ENCODE results near the gene CABYR. TPM values are rescaled to one million over a fixed set of nuclear protein-coding genes. Genes with fewer than 3 reads are reported as not detected.
A peak's percentile ranks its signal among the peaks of the same experiment; 100 is the strongest.

Gene CABYR
- total and polyA plus RNA-seq, 7 experiments from 2014 or later = 0.65 to 1.4 (median 1.0) TPM; not detected in 1

- Mint-ChIP-seq H3K27me3 (no peaks in the 10 kb centered on the region), H3K36me3 (peaks cover 6 to 43% (median 20%) of the 10 kb centered on the region in 5 donors), H3K4me3 (no peak overlapping the region), H3K9me3 (no peaks in the 10 kb centered on the region), H3K4me1 (peaks cover 0 to 19% (median 7%) of the 10 kb centered on the region in 7 donors), H3K27ac (peak overlapping the region in 1 of 9 donors; percentile 69)
- no peak for DNase-seq
- POLR2A ChIA-PET = interaction anchor here (0.6 to 1.3 kb wide), 2 partner anchors 153 to 154 kb away, joined by 3 to 4 read pairs; no protein-coding TSS in a partner anchor
- intact Hi-C loops (cut with micrococcal nuclease) = no loop called here
- H3K27ac ChIP-seq (ENCODE audit: low read depth, low read length) = no peak overlapping the region
- peaks cover 23 to 72% (median 25%) of the 10 kb centered on the region in 3 experiments for H3K36me3 ChIP-seq (ENCODE audit: control insufficient read depth in 2 of 3, insufficient read depth in 3 of 3, low read length in 3 of 3)
- H3K27me3 ChIP-seq (ENCODE audit: control insufficient read depth in 2 of 2, insufficient read depth in 2 of 2, low read length in 2 of 2) = no peaks in the 10 kb centered on the region
- ATAC-seq = no peak
- H3K4me1 ChIP-seq (ENCODE audit: control insufficient read depth in 2 of 2, insufficient read depth in 2 of 2, low read length in 2 of 2) = peaks cover 0 to 6% of the 10 kb centered on the region in 2 donors
- H3K9me3 ChIP-seq (ENCODE audit: control insufficient read depth in 2 of 3, low read length in 3 of 3) = no peaks in the 10 kb centered on the region
- CTCF ChIA-PET = no interaction called here
- no peak overlapping the region for H3K4me3 ChIP-seq (ENCODE audit: low read length)
Measured at GRCh38 chr18:24121625-24122024, 17.2 kb upstream of the CABYR start.

- Mint-ChIP-seq H3K36me3 (peaks cover 15 to 49% (median 35%) of the 10 kb centered on the region in 5 donors), H3K9me3 (no peaks in the 10 kb centered on the region), H3K4me3 (no peak overlapping the region), H3K4me1 (peaks cover 0 to 11% (median 3%) of the 10 kb centered on the region in 7 donors), H3K27ac (peak overlapping the region in 4 of 9 donors; percentile 44 to 59 (median 52)), H3K27me3 (no peaks in the 10 kb centered on the region)
- intact Hi-C loops (cut with micrococcal nuclease) = no loop called here
- Histone ChIP-seq H3K9me3 (ENCODE audit: control insufficient read depth in 2 of 3, low read length in 3 of 3) (no peaks in the 10 kb centered on the region), H3K27ac (ENCODE audit: low read depth, low read length) (no peak overlapping the region), H3K4me1 (ENCODE audit: control insufficient read depth in 2 of 2, insufficient read depth in 2 of 2, low read length in 2 of 2) (no peaks in the 10 kb centered on the region), H3K4me3 (ENCODE audit: low read length) (no peak overlapping the region), H3K27me3 (ENCODE audit: control insufficient read depth in 2 of 2, insufficient read depth in 2 of 2, low read length in 2 of 2) (no peaks in the 10 kb centered on the region), H3K36me3 (ENCODE audit: control insufficient read depth in 2 of 3, insufficient read depth in 3 of 3, low read length in 3 of 3) (peaks cover 30 to 75% (median 38%) of the 10 kb centered on the region in 3 experiments)
- ATAC-seq = no peak
- no peak for DNase-seq
- ChIA-PET POLR2A (no interaction called here), CTCF (interaction anchor here (0.7 to 1.0 kb wide), 2 partner anchors 12 to 611 kb away, joined by 3 to 4 read pairs; partner anchors contain the start of gene CABYR)
Measured at GRCh38 chr18:24126155-24126961, 12.5 kb upstream of the CABYR start.

GRCh38 chr18:24127735-24128134, 11.1 kb upstream of the CABYR start:
- DNase-seq (no peak), ATAC-seq (no peak)
- POLR2A ChIA-PET = no interaction called here
- peaks cover 15 to 40% (median 31%) of the 10 kb centered on the region in 5 donors for H3K36me3 Mint-ChIP-seq
- Histone ChIP-seq H3K36me3 (ENCODE audit: control insufficient read depth in 2 of 3, insufficient read depth in 3 of 3, low read length in 3 of 3) (peaks cover 38 to 77% (median 39%) of the 10 kb centered on the region in 3 experiments), H3K27me3 (ENCODE audit: control insufficient read depth in 2 of 2, insufficient read depth in 2 of 2, low read length in 2 of 2) (no peaks in the 10 kb centered on the region), H3K9me3 (ENCODE audit: control insufficient read depth in 2 of 3, low read length in 3 of 3) (no peaks in the 10 kb centered on the region), H3K4me1 (ENCODE audit: control insufficient read depth in 2 of 2, insufficient read depth in 2 of 2, low read length in 2 of 2) (no peaks in the 10 kb centered on the region), H3K27ac (ENCODE audit: low read depth, low read length) (no peak overlapping the region), H3K4me3 (ENCODE audit: low read length) (no peak overlapping the region)
- peaks cover 0 to 11% (median 3%) of the 10 kb centered on the region in 7 donors for H3K4me1 Mint-ChIP-seq
- peak overlapping the region in 7 of 9 donors; percentile 35 to 87 (median 36) for H3K27ac Mint-ChIP-seq
- H3K27me3 Mint-ChIP-seq = no peaks in the 10 kb centered on the region
- H3K4me3 Mint-ChIP-seq = no peak overlapping the region
- intact Hi-C loops (cut with micrococcal nuclease) = no loop called here
- CTCF ChIA-PET = interaction anchor here (1.0 kb wide), 1 partner anchor 11 kb away, joined by 3 read pairs; the partner anchor contains the start of gene CABYR
- H3K9me3 Mint-ChIP-seq = no peaks in the 10 kb centered on the region

- H3K4me1 Mint-ChIP-seq = peaks cover 0 to 11% (median 3%) of the 10 kb centered on the region in 7 donors
- H3K27me3 Mint-ChIP-seq = no peaks in the 10 kb centered on the region
- Histone ChIP-seq H3K4me3 (ENCODE audit: low read length) (no peak overlapping the region), H3K27me3 (ENCODE audit: control insufficient read depth in 2 of 2, insufficient read depth in 2 of 2, low read length in 2 of 2) (no peaks in the 10 kb centered on the region), H3K4me1 (ENCODE audit: control insufficient read depth in 2 of 2, insufficient read depth in 2 of 2, low read length in 2 of 2) (no peaks in the 10 kb centered on the region), H3K9me3 (ENCODE audit: control insufficient read depth in 2 of 3, low read length in 3 of 3) (no peaks in the 10 kb centered on the region), H3K36me3 (ENCODE audit: control insufficient read depth in 2 of 3, insufficient read depth in 3 of 3, low read length in 3 of 3) (peaks cover 43 to 73% (median 46%) of the 10 kb centered on the region in 3 experiments), H3K27ac (ENCODE audit: low read depth, low read length) (peak overlapping the region; percentile 21)
- peak overlapping the region in 6 of 9 donors; percentile 4 to 79 (median 53) for H3K27ac Mint-ChIP-seq
- POLR2A ChIA-PET = no interaction called here
- peaks cover 15 to 41% (median 33%) of the 10 kb centered on the region in 5 donors for H3K36me3 Mint-ChIP-seq
- DNase-seq (no peak), ATAC-seq (no peak)
- no peaks in the 10 kb centered on the region for H3K9me3 Mint-ChIP-seq
- intact Hi-C loops (cut with micrococcal nuclease) = no loop called here
- no peak overlapping the region for H3K4me3 Mint-ChIP-seq
- CTCF ChIA-PET = no interaction called here
Measured at GRCh38 chr18:24128700-24129099, 10.2 kb upstream of the CABYR start.

- POLR2A ChIA-PET = no interaction called here
- Histone ChIP-seq H3K36me3 (ENCODE audit: control insufficient read depth in 2 of 3, insufficient read depth in 3 of 3, low read length in 3 of 3) (peaks cover 38 to 67% (median 41%) of the 10 kb centered on the region in 3 experiments), H3K27ac (ENCODE audit: low read depth, low read length) (no peak overlapping the region), H3K27me3 (ENCODE audit: control insufficient read depth in 2 of 2, insufficient read depth in 2 of 2, low read length in 2 of 2) (no peaks in the 10 kb centered on the region), H3K9me3 (ENCODE audit: control insufficient read depth in 2 of 3, low read length in 3 of 3) (no peaks in the 10 kb centered on the region), H3K4me1 (ENCODE audit: control insufficient read depth in 2 of 2, insufficient read depth in 2 of 2, low read length in 2 of 2) (no peaks in the 10 kb centered on the region), H3K4me3 (ENCODE audit: low read length) (no peak overlapping the region)
- no peaks in the 10 kb centered on the region for H3K27me3 Mint-ChIP-seq
- H3K27ac Mint-ChIP-seq = no peak overlapping the region
- peaks cover 0 to 10% (median 3%) of the 10 kb centered on the region in 7 donors for H3K4me1 Mint-ChIP-seq
- CTCF ChIA-PET = no interaction called here
- peaks cover 12 to 37% (median 31%) of the 10 kb centered on the region in 5 donors for H3K36me3 Mint-ChIP-seq
- intact Hi-C loops (cut with micrococcal nuclease) = no loop called here
- H3K9me3 Mint-ChIP-seq = no peaks in the 10 kb centered on the region
- ATAC-seq (no peak), DNase-seq (no peak)
- no peak overlapping the region for H3K4me3 Mint-ChIP-seq
Measured at GRCh38 chr18:24130494-24130893, 8.4 kb upstream of the CABYR start.

GRCh38 chr18:24136967-24137373, 1.9 kb upstream of the CABYR start:
- no peaks in the 10 kb centered on the region for H3K9me3 ChIP-seq (ENCODE audit: control insufficient read depth in 2 of 3, low read length in 3 of 3)
- Mint-ChIP-seq H3K4me3 (peak overlapping the region in 6 of 10 donors; percentile 19 to 97 (median 52)), H3K27me3 (peaks cover 5 to 26% (median 10%) of the 10 kb centered on the region in 5 donors), H3K27ac (peak overlapping the region in 8 of 9 donors; percentile 6 to 83 (median 54)), H3K36me3 (peaks cover 0 to 15% (median 9%) of the 10 kb centered on the region in 5 donors), H3K4me1 (peaks cover 12 to 32% (median 26%) of the 10 kb centered on the region in 7 donors), H3K9me3 (peaks cover 0 to 9% (median 0%) of the 10 kb centered on the region in 11 donors)
- no peak overlapping the region for H3K4me3 ChIP-seq (ENCODE audit: low read length)
- H3K36me3 ChIP-seq (ENCODE audit: control insufficient read depth in 2 of 3, insufficient read depth in 3 of 3, low read length in 3 of 3) = peaks cover 5 to 15% (median 14%) of the 10 kb centered on the region in 3 experiments
- H3K4me1 ChIP-seq (ENCODE audit: control insufficient read depth in 2 of 2, insufficient read depth in 2 of 2, low read length in 2 of 2) = peaks cover 11 to 13% of the 10 kb centered on the region in 2 donors
- no peak for DNase-seq
- POLR2A ChIA-PET = interaction anchor here (0.7 kb wide), 1 partner anchor 18 kb away, joined by 3 read pairs; no protein-coding TSS in a partner anchor
- ATAC-seq = no peak
- intact Hi-C loops (cut with micrococcal nuclease) = loop anchor here in 1 of 2 donors (5.0 kb wide), 1 partner anchor 635 kb away; the partner anchor contains the start of gene RMC1
- peaks cover 0 to 3% of the 10 kb centered on the region in 2 donors for H3K27me3 ChIP-seq (ENCODE audit: control insufficient read depth in 2 of 2, insufficient read depth in 2 of 2, low read length in 2 of 2)
- H3K27ac ChIP-seq (ENCODE audit: low read depth, low read length) = no peak overlapping the region
- CTCF ChIA-PET = no interaction called here

Data from naive thymus-derived CD4-positive, alpha-beta T cell (primary cell).